GM12891 (cell line): ENCODE results near the gene ABLIM2.

ENCODE experiments used
- PAX5 ChIP-seq: IDR thresholded peaks from 2 replicates; pipeline ENCODE4 v1.6.1; 2011; ENCODE audit warnings: low read length, moderate library complexity, mild to moderate bottlenecking; ENCODE audit not compliant: insufficient read depth, severe bottlenecking
- POLR2A ChIP-seq: IDR thresholded peaks from 2 replicates; pipeline ENCODE4 v1.6.1; 2011; ENCODE audit warnings: low read depth, low read length, control low read depth
- POLR2AphosphoS5 ChIP-seq: IDR thresholded peaks from 2 replicates; pipeline ENCODE4 v1.6.1; 2011; ENCODE audit warnings: low read depth, low read length, control low read depth
- POU2F2 ChIP-seq: IDR thresholded peaks from 2 replicates; pipeline ENCODE4 v1.6.1; 2011; ENCODE audit warnings: low read depth, mild to moderate bottlenecking, control low read depth, low read length, moderate library complexity
- SPI1 ChIP-seq: IDR thresholded peaks from 2 replicates; pipeline ENCODE4 v1.6.1; 2011; ENCODE audit warnings: low read depth, low read length, control low read depth
- TAF1 ChIP-seq: IDR thresholded peaks from 2 replicates; pipeline ENCODE4 v1.6.1; 2011; ENCODE audit warnings: low read depth, low read length, control low read depth

GRCh38 chr4:8177956-8178355 is 19.3 kb upstream of the ABLIM2 start:
- TF ChIP-seq POLR2A: no peak
- TF ChIP-seq POLR2AphosphoS5: no peak
- TF ChIP-seq TAF1: no peak
- TF ChIP-seq SPI1: no peak
- TF ChIP-seq PAX5: no peak
- no peak for TF ChIP-seq POU2F2
